MCF 10A (cell line): ENCODE data around the gene GBA3. TPM values are rescaled to one million over a fixed set of nuclear protein-coding genes. Genes with fewer than 3 reads are reported as not detected.

Source experiments
- BruUV-seq: library from RNA; stranded (reverse); fragments of 400-500 nt; replicated peaks from 2 replicates; lab custom pipeline; 2021; lab: Mats Ljungman, UMichigan
- CTCF ChIA-PET: fragments of 300-600 bp; sonication (Branson Sonifier 250); formaldehyde crosslinking; extraction: SDS; loops from one replicate; lab custom pipeline; 2021; ENCODE audit warnings: antibody characterized with exemption, inconsistent platforms; lab: Yijun Ruan, JAX
- POLR2A ChIA-PET: fragments of 300-600, 350-650 bp; sonication (Branson Sonifier 250); formaldehyde crosslinking; extraction: SDS; loops from one replicate; lab custom pipeline; 2020; ENCODE audit warnings: antibody characterized with exemption, inconsistent platforms; lab: Yijun Ruan, JAX
- DNase-seq: peaks from one replicate; pipeline ENCODE4 v3.0.0-alpha.2; 2018; ENCODE audit not compliant: unreplicated experiment
- H3K27ac Mint-ChIP-seq: one replicate; pipeline ENCODE4 v1.8.0; 2022; ENCODE audit warnings: mild to moderate bottlenecking, low read depth, mixed read lengths; ENCODE audit not compliant: unreplicated experiment
- H3K27me3 Mint-ChIP-seq: one replicate; pipeline ENCODE4 v1.8.0; 2022; ENCODE audit warnings: mixed read lengths; ENCODE audit not compliant: insufficient read depth, unreplicated experiment
- H3K36me3 Mint-ChIP-seq: one replicate; pipeline ENCODE4 v1.8.0; 2022; ENCODE audit warnings: mild to moderate bottlenecking, moderate library complexity, mixed read lengths; ENCODE audit not compliant: insufficient read depth, unreplicated experiment
- H3K4me1 Mint-ChIP-seq: one replicate; pipeline ENCODE4 v1.8.0; 2022; ENCODE audit warnings: mixed read lengths; ENCODE audit not compliant: insufficient read depth, unreplicated experiment
- H3K4me3 Mint-ChIP-seq: one replicate; pipeline ENCODE4 v1.8.0; 2022; ENCODE audit warnings: mild to moderate bottlenecking, moderate library complexity, mixed read lengths; ENCODE audit not compliant: unreplicated experiment
- H3K9me3 Mint-ChIP-seq: one replicate; pipeline ENCODE4 v1.8.0; 2022; ENCODE audit warnings: mixed read lengths; ENCODE audit not compliant: unreplicated experiment
- CTCF ChIP-seq: fragments of 200-600 bp; IDR thresholded peaks from one replicate; pipeline ENCODE4 v1.8.0; 2022; ENCODE audit warnings: antibody characterized with exemption, mild to moderate bottlenecking; ENCODE audit not compliant: unreplicated experiment
- intact Hi-C: fragments of 100-400 bp; cut with micrococcal nuclease; formaldehyde crosslinking; loops from 2 replicates; pipeline ENCODE4 v1.14.1; 2022
- total RNA-seq: library from RNA; stranded (reverse); gene quantifications from 2 replicates; pipeline ENCODE4 v1.2.3, GENCODE V29; 2022

The GBA3 gene
- total RNA-seq, 1 experiment from 2014 or later = not detected

- ChIA-PET POLR2A (no interaction called here), CTCF (interaction anchor here (1.1 kb wide), 1 partner anchor 36 kb away, joined by 4 read pairs; no protein-coding TSS in a partner anchor)
- DNase-seq = no peak
- Mint-ChIP-seq H3K36me3 (no peaks in the 10 kb centered on the region), H3K9me3 (no peaks in the 10 kb centered on the region), H3K4me1 (no peaks in the 10 kb centered on the region), H3K27ac (no peak overlapping the region), H3K4me3 (no peak overlapping the region), H3K27me3 (peaks cover 25% of the 10 kb centered on the region)
- BruUV-seq = no TSS peak
- TF ChIP-seq CTCF = no peak
- intact Hi-C loops = no loop called here
Measured at GRCh38 chr4:22802876-22803275, 110.1 kb downstream of the GBA3 start.

DNA sequence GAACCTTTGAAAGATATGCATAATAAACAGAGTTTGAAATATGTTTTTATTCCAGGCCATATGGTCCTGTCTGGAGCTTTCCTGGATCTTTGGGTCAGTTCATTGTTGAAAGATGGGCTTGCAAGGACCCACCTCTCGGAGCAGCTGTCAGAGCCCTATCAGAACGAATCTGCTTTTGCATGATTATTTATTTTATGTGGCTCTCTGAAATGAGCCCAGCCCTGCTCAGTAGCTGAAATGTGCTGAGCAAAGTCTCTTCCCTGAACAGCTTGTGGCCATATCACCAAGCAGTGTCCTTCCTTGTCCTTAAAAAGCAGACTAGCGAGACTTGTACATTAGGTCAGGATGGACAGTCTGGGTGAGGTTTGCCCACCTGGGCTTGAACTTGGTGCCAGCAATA is 110.8 kb downstream of the GBA3 start:
- Mint-ChIP-seq H3K27ac (no peak overlapping the region), H3K36me3 (no peaks in the 10 kb centered on the region), H3K4me1 (no peaks in the 10 kb centered on the region), H3K4me3 (no peak overlapping the region), H3K9me3 (no peaks in the 10 kb centered on the region), H3K27me3 (peaks cover 32% of the 10 kb centered on the region)
- ChIA-PET CTCF (interaction anchor here (1.1 kb wide), 1 partner anchor 35 kb away, joined by 4 read pairs; no protein-coding TSS in a partner anchor), POLR2A (no interaction called here)
- no peak for TF ChIP-seq CTCF
- BruUV-seq = no TSS peak
- DNase-seq = no peak
- intact Hi-C loops = no loop called here

DNA sequence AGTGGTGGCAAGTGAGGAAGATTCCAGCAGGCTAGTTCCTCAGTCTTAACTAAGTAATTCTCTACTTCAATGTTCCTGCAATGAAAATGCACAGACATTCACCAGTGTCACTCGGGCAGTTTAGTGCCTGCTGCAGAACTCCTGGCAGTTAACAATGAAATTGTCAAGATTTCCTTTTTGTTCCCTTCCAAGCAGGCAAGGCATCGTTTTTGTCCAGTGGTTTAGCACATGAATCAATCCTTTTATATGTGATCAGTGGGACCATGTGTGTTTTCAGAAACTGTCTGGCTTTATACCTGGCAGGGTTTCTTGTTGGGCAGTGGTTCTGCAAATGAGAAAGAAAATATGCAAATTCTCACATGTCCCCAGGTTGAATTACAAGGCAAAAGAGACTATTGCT is 122.2 kb downstream of the GBA3 start:
- H3K36me3 Mint-ChIP-seq = no peaks in the 10 kb centered on the region
- intact Hi-C loops = no loop called here
- H3K9me3 Mint-ChIP-seq = peaks cover 6% of the 10 kb centered on the region
- no peaks in the 10 kb centered on the region for H3K27me3 Mint-ChIP-seq
- TF ChIP-seq CTCF = no peak
- DNase-seq = no peak
- BruUV-seq = no TSS peak
- ChIA-PET POLR2A (no interaction called here), CTCF (no interaction called here)
- no peak overlapping the region for H3K4me3 Mint-ChIP-seq
- no peak overlapping the region for H3K27ac Mint-ChIP-seq
- peaks cover 4% of the 10 kb centered on the region for H3K4me1 Mint-ChIP-seq

GRCh38 chr4:22824091-22824490 is 131.4 kb downstream of the GBA3 start:
- Mint-ChIP-seq H3K27ac (no peak overlapping the region), H3K4me1 (no peaks in the 10 kb centered on the region), H3K27me3 (no peaks in the 10 kb centered on the region), H3K4me3 (no peak overlapping the region), H3K36me3 (peaks cover under 1% of the 10 kb centered on the region), H3K9me3 (no peaks in the 10 kb centered on the region)
- POLR2A ChIA-PET = no interaction called here
- intact Hi-C loops = no loop called here
- CTCF ChIA-PET = interaction anchor here (0.7 to 0.9 kb wide), 2 partner anchors 87 to 873 kb away, joined by 3 read pairs; no protein-coding TSS in a partner anchor
- no peak for TF ChIP-seq CTCF
- no TSS peak for BruUV-seq
- no peak for DNase-seq
